ENCODE data around the gene PRIM2. TPM values are rescaled to one million over a fixed set of nuclear protein-coding genes. Genes with fewer than 3 reads are reported as not detected.

The PRIM2 gene
- total and polyA plus RNA-seq, 2 experiments from 2014 or later = 45.5 to 75.2 TPM

GRCh38 chr6:57301757-57302156, 15.7 kb upstream of the PRIM2 start (continued):
- no peak for TF ChIP-seq ZNF462 (CRISPR knock-in tag; IDR thresholded peaks at IDR 0.05)
- no peak for TF ChIP-seq ZNF331 (CRISPR knock-in tag; IDR thresholded peaks at IDR 0.05; ENCODE audit: low read depth)
- no peak for TF ChIP-seq NANOG (IDR thresholded peaks at IDR 0.05; ENCODE audit: borderline replicate concordance)
- TF ChIP-seq JUNB (IDR thresholded peaks at IDR 0.05; ENCODE audit: unreplicated experiment) = no peak
- no peak for TF ChIP-seq STAT1 (IDR thresholded peaks at IDR 0.05; ENCODE audit: unreplicated experiment)
- TF ChIP-seq ETS1 (IDR thresholded peaks at IDR 0.05) = no peak

GRCh38 chr6:57302477-57302876, 15.0 kb upstream of the PRIM2 start:
- Histone ChIP-seq H3K4me1 (ENCODE audit: insufficient read depth) (no peaks in the 10 kb centered on the region), H3K27me3 (ENCODE audit: insufficient read depth) (no peaks in the 10 kb centered on the region), H4K20me1 (replicated peaks; ENCODE audit: insufficient read depth) (no peaks in the 10 kb centered on the region), H3K4me3 (no peak overlapping the region), H3K36me3 (ENCODE audit: insufficient read depth) (no peaks in the 10 kb centered on the region), H3K27ac (ENCODE audit: low read depth) (no peak overlapping the region), H2AFZ (no peak overlapping the region), H3K4me2 (no peak overlapping the region), H3F3A (replicated peaks; ENCODE audit: low read depth) (no peaks in the 10 kb centered on the region), H3K79me2 (replicated peaks; ENCODE audit: insufficient read depth) (no peaks in the 10 kb centered on the region), H3K9me2 (ENCODE audit: insufficient read depth) (no peaks in the 10 kb centered on the region)
- ATAC-seq = no peak
- H3K27ac Mint-ChIP-seq = no peak overlapping the region
- H3K36me3 Mint-ChIP-seq (ENCODE audit: low read depth) = no peaks in the 10 kb centered on the region
- no peak overlapping the region for H3K4me3 Mint-ChIP-seq
- TF ChIP-seq REST (IDR thresholded peaks at IDR 0.05; ENCODE audit: unreplicated experiment) (no peak), EZH2phosphoT487 (IDR thresholded peaks at IDR 0.05; ENCODE audit: unreplicated experiment) (no peak), EZH2 (IDR thresholded peaks at IDR 0.05; ENCODE audit: low read depth, unreplicated experiment) (no peak), NANOG (IDR thresholded peaks at IDR 0.05; ENCODE audit: borderline replicate concordance) (no peak)
- H3K27me3 Mint-ChIP-seq (ENCODE audit: insufficient read depth, low read depth, poor library complexity) = peaks cover 2% of the 10 kb centered on the region
- no peak for DNase-seq (ENCODE audit: low spot score)
- no peaks in the 10 kb centered on the region for H3K9me3 Mint-ChIP-seq
- H3K4me1 Mint-ChIP-seq = no peaks in the 10 kb centered on the region

Measured in GM23338 (cell line).